Stimulated activated CD4-positive, alpha-beta T cell treated with anti-CD3 and anti-CD28 coated beads, Interleukin-4, amount 100 ng/mL, for 1 hour (primary cell): ENCODE measurements around the gene ZNRF1.
"Not testable (repeated sequence)": the region's sequence is repeated elsewhere in the genome, so short reads cannot be mapped to it uniquely, and the experiment has no call there.

Experiments used
- DNase-seq: peaks from one replicate; pipeline ENCODE4 v3.0.0-alpha.2; 2020

The ZNRF1 gene

GRCh38 chr16:75002474-75002873, 3.6 kb downstream of the ZNRF1 start:
- no peak for DNase-seq

GRCh38 chr16:75003931-75004330, 5.1 kb downstream of the ZNRF1 start:
- DNase-seq, result no peak

GRCh38 chr16:75004460-75004859, 5.6 kb downstream of the ZNRF1 start:
- DNase-seq, result no peak

GRCh38 chr16:75005697-75006096, 6.9 kb downstream of the ZNRF1 start:
- no peak for DNase-seq

GRCh38 chr16:75007443-75007842, 8.6 kb downstream of the ZNRF1 start:
- no peak for DNase-seq

- no peak for DNase-seq
Measured at GRCh38 chr16:75010427-75010826, 11.6 kb downstream of the ZNRF1 start.

- DNase-seq, result peak; percentile 37
Measured at GRCh38 chr16:75011634-75012307, 12.9 kb downstream of the ZNRF1 start.

- no peak for DNase-seq
Measured at GRCh38 chr16:75012380-75013081, 13.7 kb downstream of the ZNRF1 start.

- DNase-seq, result not testable (repeated sequence)
Measured at GRCh38 chr16:75013123-75013522, 14.3 kb downstream of the ZNRF1 start.

- DNase-seq, result no peak
Measured at GRCh38 chr16:75014318-75014717, 15.5 kb downstream of the ZNRF1 start.

GRCh38 chr16:75016451-75017081, 17.7 kb downstream of the ZNRF1 start:
- DNase-seq, result not testable (repeated sequence)

- no peak for DNase-seq
Measured at GRCh38 chr16:75017670-75018525, 19.1 kb downstream of the ZNRF1 start.

- DNase-seq, result no peak
Measured at GRCh38 chr16:75019007-75019406, 20.2 kb downstream of the ZNRF1 start.

GRCh38 chr16:75019586-75019985, 20.8 kb downstream of the ZNRF1 start:
- no peak for DNase-seq

GRCh38 chr16:75021410-75021809, 22.6 kb downstream of the ZNRF1 start:
- DNase-seq, result no peak

GRCh38 chr16:75022567-75022966, 23.7 kb downstream of the ZNRF1 start:
- no peak for DNase-seq

- DNase-seq, result no peak
Measured at GRCh38 chr16:75023009-75023408, 24.2 kb downstream of the ZNRF1 start.

- DNase-seq, result no peak
Measured at GRCh38 chr16:75024182-75024581, 25.4 kb downstream of the ZNRF1 start.

GRCh38 chr16:75024594-75024993, 25.8 kb downstream of the ZNRF1 start:
- no peak for DNase-seq

- DNase-seq, result no peak
Measured at GRCh38 chr16:75025761-75026160, 26.9 kb downstream of the ZNRF1 start.

- DNase-seq, result not testable (repeated sequence)
Measured at GRCh38 chr16:75026239-75026891, 27.5 kb downstream of the ZNRF1 start.

GRCh38 chr16:75026892-75027391, 28.1 kb downstream of the ZNRF1 start:
- DNase-seq, result no peak
